PC-9 (cell line): ENCODE results near the gene BPIFB3. TPM values are rescaled to one million over a fixed set of nuclear protein-coding genes. Genes with fewer than 3 reads are reported as not detected.

Source experiments
- BruUV-seq: library from RNA; stranded (reverse); fragments of 400-500 nt; replicated peaks from 2 replicates; lab custom pipeline; 2021; lab: Mats Ljungman, UMichigan
- CTCF ChIA-PET: fragments of 300-600 bp; sonication (Branson Sonifier 250); formaldehyde crosslinking; loops from one replicate; lab custom pipeline; 2022; ENCODE audit warnings: antibody characterized with exemption; lab: Charles Lee
- POLR2A ChIA-PET: fragments of 300-600 bp; sonication (Branson Sonifier 250); formaldehyde crosslinking; loops from one replicate; lab custom pipeline; 2022; ENCODE audit warnings: antibody characterized with exemption; ENCODE audit not compliant: unreplicated experiment; lab: Charles Lee
- DNase-seq, 2 experiments: peaks; one replicate each; pipeline versions ENCODE4 v3.0.0 to v3.0.0-alpha.2; 2015 to 2022; ENCODE audit warnings: mixed read lengths in 1 of 2
- H2AFZ ChIP-seq: fragments of 200-600 bp; sonication (generic); 2 replicates; pipeline ENCODE4 v1.8.1; 2017; ENCODE audit warnings: antibody characterized with exemption
- H3F3A ChIP-seq: fragments of 200-600 bp; sonication (generic); 2 replicates; pipeline ENCODE4 v1.8.1; 2017; ENCODE audit warnings: antibody characterized with exemption, mild to moderate bottlenecking, low read depth; ENCODE audit not compliant: insufficient read depth
- H3K27ac ChIP-seq: fragments of 200-600 bp; sonication (generic); 2 replicates; pipeline ENCODE4 v1.6.1; 2016; ENCODE audit warnings: mixed run types
- H3K27me3 ChIP-seq: fragments of 200-600 bp; sonication (generic); 2 replicates; pipeline ENCODE4 v1.6.1; 2016; ENCODE audit warnings: low read depth, mixed run types; ENCODE audit not compliant: insufficient read depth
- H3K36me3 ChIP-seq: fragments of 200-600 bp; sonication (generic); 2 replicates; pipeline ENCODE4 v1.6.1; 2016; ENCODE audit warnings: low read depth, mixed run types
- H3K4me1 ChIP-seq: fragments of 200-600 bp; sonication (generic); replicated peaks from 2 replicates; pipeline ENCODE4 v1.6.1; 2016; ENCODE audit warnings: mixed run types; ENCODE audit not compliant: insufficient read depth
- H3K4me2 ChIP-seq: fragments of 200-600 bp; sonication (generic); 2 replicates; pipeline ENCODE4 v1.6.1; 2017; ENCODE audit warnings: mixed run types
- H3K4me3 ChIP-seq: fragments of 200-600 bp; sonication (generic); 2 replicates; pipeline ENCODE4 v1.6.1; 2016; ENCODE audit warnings: mixed run types
- H3K79me2 ChIP-seq: fragments of 200-600 bp; sonication (generic); 2 replicates; pipeline ENCODE4 v1.6.1; 2017; ENCODE audit warnings: low read depth, mixed run types
- H3K9me2 ChIP-seq: fragments of 200-600 bp; sonication (generic); 2 replicates; pipeline ENCODE4 v1.8.1; 2017; ENCODE audit warnings: mild to moderate bottlenecking; ENCODE audit not compliant: insufficient read depth
- H3K9me3 ChIP-seq: fragments of 200-600 bp; sonication (generic); 2 replicates; pipeline ENCODE4 v1.8.1; 2016; ENCODE audit warnings: low read depth; ENCODE audit not compliant: insufficient read depth
- H4K20me1 ChIP-seq: fragments of 200-600 bp; sonication (generic); 2 replicates; pipeline ENCODE4 v1.8.1; 2017; ENCODE audit not compliant: insufficient read depth
- EZH2 ChIP-seq: fragments of 200-600 bp; sonication (generic); IDR thresholded peaks from 2 replicates; pipeline ENCODE4 v1.8.0; 2017; ENCODE audit warnings: antibody characterized with exemption, low read depth
- intact Hi-C: fragments of 100-400 bp; cut with micrococcal nuclease; formaldehyde crosslinking; loops from one replicate; pipeline ENCODE4 v1.10.0; 2022; ENCODE audit not compliant: unreplicated experiment
- total RNA-seq: library from RNA; stranded (reverse); gene quantifications from 2 replicates; pipeline ENCODE4 v1.2.3, GENCODE V29; 2021
- TF ChIP-seq, protein P1 (sequence below): fragments of 200-600 bp; sonication (generic); conservative IDR thresholded peaks from 2 replicates; pipeline ENCODE4 v1.6.1; 2017; ENCODE audit warnings: mixed run types, antibody characterized with exemption, mild to moderate bottlenecking, moderate library complexity

Gene BPIFB3
- total RNA-seq, 1 experiment from 2014 or later, result not detected

- Histone ChIP-seq H3K4me2 (no peak overlapping the region), H4K20me1 (no peaks in the 10 kb centered on the region), H2AFZ (no peak overlapping the region), H3K9me3 (no peaks in the 10 kb centered on the region), H3K27ac (no peak overlapping the region), H3K27me3 (peaks cover 74% of the 10 kb centered on the region), H3K4me3 (no peak overlapping the region), H3K36me3 (no peaks in the 10 kb centered on the region), H3K79me2 (no peaks in the 10 kb centered on the region), H3F3A (no peaks in the 10 kb centered on the region), H3K9me2 (no peaks in the 10 kb centered on the region), H3K4me1 (no peaks in the 10 kb centered on the region)
- no peak for DNase-seq
- intact Hi-C loops, result no loop called here
- TF ChIP-seq, protein P1, sequence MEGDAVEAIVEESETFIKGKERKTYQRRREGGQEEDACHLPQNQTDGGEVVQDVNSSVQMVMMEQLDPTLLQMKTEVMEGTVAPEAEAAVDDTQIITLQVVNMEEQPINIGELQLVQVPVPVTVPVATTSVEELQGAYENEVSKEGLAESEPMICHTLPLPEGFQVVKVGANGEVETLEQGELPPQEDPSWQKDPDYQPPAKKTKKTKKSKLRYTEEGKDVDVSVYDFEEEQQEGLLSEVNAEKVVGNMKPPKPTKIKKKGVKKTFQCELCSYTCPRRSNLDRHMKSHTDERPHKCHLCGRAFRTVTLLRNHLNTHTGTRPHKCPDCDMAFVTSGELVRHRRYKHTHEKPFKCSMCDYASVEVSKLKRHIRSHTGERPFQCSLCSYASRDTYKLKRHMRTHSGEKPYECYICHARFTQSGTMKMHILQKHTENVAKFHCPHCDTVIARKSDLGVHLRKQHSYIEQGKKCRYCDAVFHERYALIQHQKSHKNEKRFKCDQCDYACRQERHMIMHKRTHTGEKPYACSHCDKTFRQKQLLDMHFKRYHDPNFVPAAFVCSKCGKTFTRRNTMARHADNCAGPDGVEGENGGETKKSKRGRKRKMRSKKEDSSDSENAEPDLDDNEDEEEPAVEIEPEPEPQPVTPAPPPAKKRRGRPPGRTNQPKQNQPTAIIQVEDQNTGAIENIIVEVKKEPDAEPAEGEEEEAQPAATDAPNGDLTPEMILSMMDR, result no peak
- TF ChIP-seq EZH2, result no peak
- ChIA-PET CTCF (no interaction called here), POLR2A (no interaction called here)
- no TSS peak for BruUV-seq
These were observed 24.8 kb upstream of the BPIFB3 start for GRCh38 chr20:33028875-33029274.

- ChIA-PET POLR2A (no interaction called here), CTCF (no interaction called here)
- Histone ChIP-seq H3K9me2 (no peaks in the 10 kb centered on the region), H3K27me3 (peaks cover 86% of the 10 kb centered on the region), H3K9me3 (no peaks in the 10 kb centered on the region), H4K20me1 (no peaks in the 10 kb centered on the region), H3K4me1 (no peaks in the 10 kb centered on the region), H3K36me3 (no peaks in the 10 kb centered on the region), H2AFZ (no peak overlapping the region), H3K4me2 (no peak overlapping the region), H3K27ac (no peak overlapping the region), H3K4me3 (no peak overlapping the region), H3F3A (no peaks in the 10 kb centered on the region), H3K79me2 (no peaks in the 10 kb centered on the region)
- no peak for DNase-seq
- no peak for TF ChIP-seq EZH2
- TF ChIP-seq, protein P1, result no peak
- intact Hi-C loops, result no loop called here
- no TSS peak for BruUV-seq
These were observed 23.6 kb upstream of the BPIFB3 start for GRCh38 chr20:33030076-33030475.

GRCh38 chr20:33030569-33030968 is 23.1 kb upstream of the BPIFB3 start:
- no peaks in the 10 kb centered on the region for H4K20me1 ChIP-seq
- H3K27me3 ChIP-seq, result peaks cover 91% of the 10 kb centered on the region
- CTCF ChIA-PET, result no interaction called here
- H3K4me1 ChIP-seq, result no peaks in the 10 kb centered on the region
- H3K4me2 ChIP-seq, result no peak overlapping the region
- TF ChIP-seq, protein P1, result no peak
- no peak for TF ChIP-seq EZH2
- no peaks in the 10 kb centered on the region for H3K36me3 ChIP-seq
- H3K79me2 ChIP-seq, result no peaks in the 10 kb centered on the region
- intact Hi-C loops, result no loop called here
- H3F3A ChIP-seq, result no peaks in the 10 kb centered on the region
- no peaks in the 10 kb centered on the region for H3K9me3 ChIP-seq
- no peak overlapping the region for H3K4me3 ChIP-seq
- DNase-seq, result no peak
- H2AFZ ChIP-seq, result no peak overlapping the region
- BruUV-seq, result no TSS peak
- H3K9me2 ChIP-seq, result no peaks in the 10 kb centered on the region
- no peak overlapping the region for H3K27ac ChIP-seq
- POLR2A ChIA-PET, result no interaction called here
